Natural killer cell (primary cell): Measurements from ENCODE around the gene SNRPA. TPM values are rescaled to one million over a fixed set of nuclear protein-coding genes. Genes with fewer than 3 reads are reported as not detected.
A peak's percentile ranks its signal among the peaks of the same experiment; 100 is the strongest.

Source experiments
- ATAC-seq, 3 donors: fragments of 150-1000 bp in 2 of 3; fragments of 200-7000 bp in 1 of 3; cut with Tn5 transposase; 1 replicate in 1 of 3; 2 replicates in 2 of 3; pipeline ENCODE4 v1.10.0; 2021; ENCODE audit warnings: mild to moderate bottlenecking in 2 of 3, moderate library complexity in 2 of 3
- DNase-seq, 2 donors: peaks; one replicate each; pipeline versions ENCODE4 v3.0.0 to v3.0.0-alpha.2; 2013 to 2021; ENCODE audit warnings: mixed read lengths in 1 of 2
- H3K27ac ChIP-seq: one replicate; pipeline ENCODE4 v1.5.1; 2013; ENCODE audit warnings: mild to moderate bottlenecking, low read length
- H3K27me3 ChIP-seq: one replicate; pipeline ENCODE4 v1.6.1; 2013; ENCODE audit warnings: low read length; ENCODE audit not compliant: control insufficient read depth, insufficient read depth
- H3K36me3 ChIP-seq: one replicate; pipeline ENCODE4 v1.6.1; 2013; ENCODE audit warnings: low read length; ENCODE audit not compliant: control insufficient read depth, insufficient read depth
- H3K4me1 ChIP-seq: one replicate; pipeline ENCODE4 v1.6.1; 2013; ENCODE audit warnings: low read length; ENCODE audit not compliant: control insufficient read depth, insufficient read depth
- H3K4me3 ChIP-seq: one replicate; pipeline ENCODE4 v1.5.1; 2013; ENCODE audit warnings: low read length
- H3K9me3 ChIP-seq: one replicate; pipeline ENCODE4 v1.6.1; 2013; ENCODE audit warnings: low read length; ENCODE audit not compliant: control insufficient read depth, insufficient read depth
- H3K27ac Mint-ChIP-seq, 2 donors: one replicate each; pipeline ENCODE4 v1.8.0; 2022; ENCODE audit warnings: mild to moderate bottlenecking in 2 of 2, mixed read lengths in 2 of 2, moderate library complexity in 1 of 2
- H3K27me3 Mint-ChIP-seq, 2 donors: one replicate each; pipeline ENCODE4 v1.8.0; 2022; ENCODE audit warnings: low read depth in 2 of 2, mixed read lengths in 2 of 2
- H3K36me3 Mint-ChIP-seq: one replicate; pipeline ENCODE4 v1.8.0; 2022; ENCODE audit warnings: mixed read lengths
- H3K4me1 Mint-ChIP-seq, 2 donors: one replicate each; pipeline ENCODE4 v1.8.0; 2022; ENCODE audit warnings: mixed read lengths in 2 of 2
- H3K4me3 Mint-ChIP-seq: one replicate; pipeline ENCODE4 v1.8.0; 2022; ENCODE audit warnings: mild to moderate bottlenecking, moderate library complexity, mixed read lengths
- H3K9me3 Mint-ChIP-seq, 2 donors: one replicate each; pipeline ENCODE4 v1.8.0; 2022; ENCODE audit warnings: mixed read lengths in 2 of 2
- CTCF ChIP-seq: fragments of 200-600 bp; IDR thresholded peaks from one replicate; pipeline ENCODE4 v1.8.0; 2022; ENCODE audit warnings: antibody characterized with exemption
- WGBS: methylation state at CpG from one replicate; pipeline ENCODE4 v1.1.7; 2013; ENCODE audit warnings: missing lambda C conversion rate; ENCODE audit not compliant: insufficient coverage; 5-methylcytosine and 5-hydroxymethylcytosine counted together
- intact Hi-C: fragments of 100-400 bp; cut with micrococcal nuclease; formaldehyde crosslinking; loops from one replicate; pipeline ENCODE4 v1.14.2; 2022
- total RNA-seq, 4 donors: library from RNA; stranded (reverse); fragments of 120-200 nt in 1 of 4; gene quantifications; one replicate each; pipeline versions ENCODE4 v1.2.3 to v1.2.4, GENCODE V29; 2013 to 2022

SNRPA gene
- total RNA-seq, 3 donors from 2014 or later (not counting 1 experiment from before 2014, with no cell fraction given), result 56.2 to 65.9 (median 60.9) TPM

- DNase-seq (no peak), ATAC-seq (no peak)
- Mint-ChIP-seq H3K27me3 (no peaks in the 10 kb centered on the region), H3K4me1 (peaks cover 31 to 37% of the 10 kb centered on the region in 2 donors), H3K27ac (no peak overlapping the region), H3K36me3 (peaks cover 27% of the 10 kb centered on the region), H3K9me3 (no peaks in the 10 kb centered on the region), H3K4me3 (no peak overlapping the region)
- TF ChIP-seq CTCF, result no peak
- H3K4me3 ChIP-seq, result no peak overlapping the region
- H3K4me1 ChIP-seq, result peaks cover 32% of the 10 kb centered on the region
- H3K27ac ChIP-seq, result no peak overlapping the region
- WGBS, result over 99% methylated on average over 9 of the region's 13 CpGs
- intact Hi-C loops, result no loop called here
- H3K27me3 ChIP-seq, result no peaks in the 10 kb centered on the region
- H3K36me3 ChIP-seq, result peaks cover 67% of the 10 kb centered on the region
- H3K9me3 ChIP-seq, result no peaks in the 10 kb centered on the region
Measured at GRCh38 chr19:40759352-40759751, 8.3 kb downstream of the SNRPA start.

DNA sequence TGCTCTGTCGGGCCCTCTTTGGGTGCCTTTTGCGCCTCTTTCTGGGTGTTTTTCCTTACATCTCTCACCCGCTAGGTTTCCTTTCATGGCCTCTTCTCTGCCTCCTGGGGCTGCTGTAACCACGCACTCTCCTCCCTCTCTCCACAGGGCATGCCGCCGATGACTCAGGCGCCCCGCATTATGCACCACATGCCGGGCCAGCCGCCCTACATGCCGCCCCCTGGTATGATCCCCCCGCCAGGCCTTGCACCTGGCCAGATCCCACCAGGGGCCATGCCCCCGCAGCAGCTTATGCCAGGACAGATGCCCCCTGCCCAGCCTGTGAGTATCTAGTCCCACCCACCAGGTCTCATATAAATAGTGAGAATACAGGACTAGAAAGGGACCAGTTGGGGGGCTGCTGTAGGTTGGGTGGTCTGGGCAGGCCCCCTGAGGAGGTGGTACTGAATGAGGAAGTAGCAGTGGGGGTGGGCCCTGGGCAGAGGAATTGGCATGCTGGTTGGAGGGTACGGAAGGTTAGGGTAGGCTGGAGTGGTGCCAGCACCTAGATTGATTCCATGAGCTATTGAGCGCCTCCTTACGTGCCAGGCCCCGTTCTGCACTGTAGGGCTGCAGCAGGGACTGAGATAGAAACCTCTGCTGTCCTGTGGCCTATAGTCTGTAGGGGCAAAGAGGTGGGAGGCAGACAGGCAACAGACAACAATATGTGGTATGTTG, 11.9 kb downstream of the SNRPA start:
- Histone ChIP-seq H3K27ac (no peak overlapping the region), H3K36me3 (peaks cover 75% of the 10 kb centered on the region), H3K4me3 (no peak overlapping the region), H3K9me3 (no peaks in the 10 kb centered on the region), H3K4me1 (peaks cover 20% of the 10 kb centered on the region), H3K27me3 (no peaks in the 10 kb centered on the region)
- Mint-ChIP-seq H3K27ac (peak overlapping the region in 1 of 2 donors; percentile 73), H3K36me3 (peaks cover 30% of the 10 kb centered on the region), H3K4me3 (no peak overlapping the region), H3K27me3 (no peaks in the 10 kb centered on the region), H3K4me1 (peaks cover 8 to 28% of the 10 kb centered on the region in 2 donors), H3K9me3 (no peaks in the 10 kb centered on the region)
- intact Hi-C loops, result no loop called here
- 87% methylated on average over 17 of the region's 17 CpGs for WGBS
- DNase-seq (no peak), ATAC-seq (no peak)
- TF ChIP-seq CTCF, result no peak

GRCh38 chr19:40763526-40763925, 12.5 kb downstream of the SNRPA start:
- H3K4me3 Mint-ChIP-seq, result no peak overlapping the region
- no peak overlapping the region for H3K27ac ChIP-seq

More at GRCh38 chr19:40763526-40763925, 12.5 kb downstream of the SNRPA start:
- ATAC-seq (no peak), DNase-seq (no peak)
- Mint-ChIP-seq H3K27ac (peak overlapping the region in 1 of 2 donors; percentile 73), H3K36me3 (peaks cover 30% of the 10 kb centered on the region), H3K27me3 (no peaks in the 10 kb centered on the region), H3K9me3 (no peaks in the 10 kb centered on the region), H3K4me1 (peaks cover 8 to 28% of the 10 kb centered on the region in 2 donors)
- peaks cover 69% of the 10 kb centered on the region for H3K36me3 ChIP-seq
- H3K4me1 ChIP-seq, result peaks cover 22% of the 10 kb centered on the region
- H3K27me3 ChIP-seq, result no peaks in the 10 kb centered on the region
- no peak for TF ChIP-seq CTCF
- WGBS, result 95% methylated on average over 7 of the region's 7 CpGs
- intact Hi-C loops, result no loop called here
- H3K9me3 ChIP-seq, result no peaks in the 10 kb centered on the region
- H3K4me3 ChIP-seq, result no peak overlapping the region
